NK-92 (cell line): Measurements from ENCODE around the gene ZDHHC6.
"Not testable (repeated sequence)": the region's sequence is repeated elsewhere in the genome, so short reads cannot be mapped to it uniquely, and the experiment has no call there.

Experiments used
- DNase-seq: peaks from one replicate; lab custom pipeline; 2025; ENCODE audit not compliant: unreplicated experiment; lab: John Stamatoyannopoulos, UW

Gene ZDHHC6

GRCh38 chr10:112446055-112446854 lies 459 bp downstream of the ZDHHC6 start:
- DNase-seq = no peak

- DNase-seq = no peak
Observed at GRCh38 chr10:112442063-112442462, 4.7 kb downstream of the ZDHHC6 start.

GRCh38 chr10:112441520-112441919 lies 5.2 kb downstream of the ZDHHC6 start:
- DNase-seq = no peak

GRCh38 chr10:112438356-112438755 lies 8.4 kb downstream of the ZDHHC6 start:
- no peak for DNase-seq

GRCh38 chr10:112434988-112435619 lies 11.6 kb downstream of the ZDHHC6 start:
- no peak for DNase-seq

GRCh38 chr10:112433136-112433535 lies 13.6 kb downstream of the ZDHHC6 start:
- no peak for DNase-seq

- DNase-seq = no peak
Observed at GRCh38 chr10:112429654-112430230, 17.0 kb downstream of the ZDHHC6 start.

- DNase-seq = no peak
Observed at GRCh38 chr10:112429147-112429546, 17.6 kb downstream of the ZDHHC6 start.

GRCh38 chr10:112426111-112426510 lies 20.6 kb downstream of the ZDHHC6 start:
- no peak for DNase-seq

GRCh38 chr10:112424651-112425050 lies 22.1 kb downstream of the ZDHHC6 start:
- no peak for DNase-seq

GRCh38 chr10:112421731-112422130 lies 25.0 kb downstream of the ZDHHC6 start:
- DNase-seq = no peak

GRCh38 chr10:112412696-112413095 lies 34.0 kb downstream of the ZDHHC6 start:
- DNase-seq = no peak

- DNase-seq = no peak
Observed at GRCh38 chr10:112409755-112410154, 37.0 kb downstream of the ZDHHC6 start.

- DNase-seq = no peak
Observed at GRCh38 chr10:112409299-112409698, 37.4 kb downstream of the ZDHHC6 start.

GRCh38 chr10:112407696-112408095 lies 39.0 kb downstream of the ZDHHC6 start:
- no peak for DNase-seq

GRCh38 chr10:112406806-112407205 lies 39.9 kb downstream of the ZDHHC6 start:
- not testable (repeated sequence) for DNase-seq

- DNase-seq = no peak
Observed at GRCh38 chr10:112404617-112405016, 42.1 kb downstream of the ZDHHC6 start.

- no peak for DNase-seq
Observed at GRCh38 chr10:112402917-112403316, 43.8 kb downstream of the ZDHHC6 start.

- DNase-seq = no peak
Observed at GRCh38 chr10:112397592-112397991, 49.1 kb downstream of the ZDHHC6 start.

GRCh38 chr10:112395809-112396530 lies 50.7 kb downstream of the ZDHHC6 start:
- no peak for DNase-seq

- DNase-seq = no peak
Observed at GRCh38 chr10:112394475-112394875, 52.2 kb downstream of the ZDHHC6 start.

- DNase-seq = no peak
Observed at GRCh38 chr10:112393827-112394226, 52.9 kb downstream of the ZDHHC6 start.
